Subcutaneous abdominal adipose tissue (tissue), 5 donors: ENCODE results near the gene BIN2.

Source experiments
- H3K27ac ChIP-seq: one replicate; pipeline ENCODE4 v1.7.0; 2013; ENCODE audit warnings: low read depth, mild to moderate bottlenecking, inconsistent platforms, low read length, moderate library complexity
- H3K27me3 ChIP-seq, 5 donors: one replicate each; pipeline ENCODE4 v1.7.0; 2013; ENCODE audit warnings: low read length in 5 of 5, inconsistent platforms in 1 of 5; ENCODE audit not compliant: control insufficient read depth in 5 of 5, insufficient read depth in 4 of 5
- H3K36me3 ChIP-seq, 5 donors: one replicate each; pipeline ENCODE4 v1.7.0; 2013; ENCODE audit warnings: low read length in 5 of 5; ENCODE audit not compliant: control insufficient read depth in 5 of 5, insufficient read depth in 5 of 5
- H3K4me1 ChIP-seq, 5 donors: one replicate each; pipeline ENCODE4 v1.7.0; 2013; ENCODE audit warnings: low read length in 5 of 5, mild to moderate bottlenecking in 3 of 5, moderate library complexity in 1 of 5; ENCODE audit not compliant: control insufficient read depth in 5 of 5, insufficient read depth in 5 of 5
- H3K4me3 ChIP-seq, 5 donors: one replicate each; pipeline ENCODE4 v1.7.0; 2013; ENCODE audit warnings: low read length in 5 of 5, low read depth in 1 of 5
- H3K9ac ChIP-seq, 5 donors: one replicate each; pipeline ENCODE4 v1.7.0; 2013; ENCODE audit warnings: low read length in 5 of 5, mild to moderate bottlenecking in 4 of 5, moderate library complexity in 3 of 5
- H3K9me3 ChIP-seq, 5 donors: one replicate each; pipeline ENCODE4 v1.7.0; 2013; ENCODE audit warnings: low read length in 5 of 5; ENCODE audit not compliant: control insufficient read depth in 5 of 5
- donor health status: healthy.
- donor health status: healthy.
- donor health status: healthy.
- donor health status: healthy.
- donor health status: healthy.

BIN2 gene

DNA sequence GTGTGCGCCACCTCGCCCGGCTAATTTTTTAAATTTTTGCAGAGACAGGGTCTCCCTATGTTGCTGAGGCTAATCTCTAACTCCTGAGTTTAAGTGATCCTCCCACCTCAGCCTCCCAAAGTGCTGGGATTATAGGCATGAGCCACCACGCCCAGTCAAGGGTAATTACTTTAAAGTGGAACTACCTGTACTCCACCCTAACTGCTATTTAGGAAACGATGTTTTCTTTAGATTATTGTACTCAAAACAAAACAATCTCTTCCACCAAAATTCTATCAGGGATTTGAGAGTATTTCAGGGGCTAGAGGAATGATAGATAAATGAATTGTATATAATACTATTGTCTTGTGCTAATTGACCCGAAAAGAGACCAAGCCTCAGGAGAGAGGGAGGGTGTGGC lies 9.6 kb upstream of the BIN2 start:
- H3K4me3 ChIP-seq: no peak overlapping the region
- H3K27me3 ChIP-seq: no peaks in the 10 kb centered on the region
- H3K9me3 ChIP-seq: no peaks in the 10 kb centered on the region
- no peaks in the 10 kb centered on the region for H3K36me3 ChIP-seq
- H3K4me1 ChIP-seq: peaks cover 0 to 10% (median 2%) of the 10 kb centered on the region in 5 donors
- H3K9ac ChIP-seq: no peak overlapping the region
- H3K27ac ChIP-seq: no peak overlapping the region

GRCh38 chr12:51330186-51330585 lies 6.2 kb upstream of the BIN2 start:
- H3K36me3 ChIP-seq: no peaks in the 10 kb centered on the region
- no peak overlapping the region for H3K27ac ChIP-seq
- H3K4me3 ChIP-seq: no peak overlapping the region
- no peaks in the 10 kb centered on the region for H3K9me3 ChIP-seq
- no peaks in the 10 kb centered on the region for H3K27me3 ChIP-seq
- no peak overlapping the region for H3K9ac ChIP-seq
- peaks cover 0 to 33% (median 17%) of the 10 kb centered on the region in 5 donors for H3K4me1 ChIP-seq

DNA sequence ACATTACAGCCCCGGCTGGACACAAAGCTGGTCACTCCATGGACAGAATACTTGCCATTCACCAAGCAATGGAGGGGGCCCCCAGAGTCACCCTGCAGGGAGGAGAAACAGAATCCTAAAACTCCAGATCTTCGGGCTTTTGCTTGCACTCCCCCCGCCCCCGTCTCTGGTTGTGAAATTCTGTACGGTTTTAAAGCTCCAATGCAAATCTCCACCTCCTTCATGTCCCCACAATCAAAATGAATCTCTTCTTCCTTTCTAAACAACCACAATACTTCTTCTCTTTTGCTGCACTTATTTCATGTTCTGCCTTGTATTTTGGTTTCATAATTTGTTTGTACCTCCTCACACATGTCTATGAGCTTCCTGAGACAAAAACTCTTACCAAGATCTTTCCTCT lies 5.8 kb upstream of the BIN2 start:
- H3K27me3 ChIP-seq: no peaks in the 10 kb centered on the region
- no peaks in the 10 kb centered on the region for H3K36me3 ChIP-seq
- no peak overlapping the region for H3K9ac ChIP-seq
- H3K9me3 ChIP-seq: no peaks in the 10 kb centered on the region
- no peak overlapping the region for H3K4me3 ChIP-seq
- H3K4me1 ChIP-seq: peaks cover 0 to 37% (median 17%) of the 10 kb centered on the region in 5 donors
- no peak overlapping the region for H3K27ac ChIP-seq

DNA sequence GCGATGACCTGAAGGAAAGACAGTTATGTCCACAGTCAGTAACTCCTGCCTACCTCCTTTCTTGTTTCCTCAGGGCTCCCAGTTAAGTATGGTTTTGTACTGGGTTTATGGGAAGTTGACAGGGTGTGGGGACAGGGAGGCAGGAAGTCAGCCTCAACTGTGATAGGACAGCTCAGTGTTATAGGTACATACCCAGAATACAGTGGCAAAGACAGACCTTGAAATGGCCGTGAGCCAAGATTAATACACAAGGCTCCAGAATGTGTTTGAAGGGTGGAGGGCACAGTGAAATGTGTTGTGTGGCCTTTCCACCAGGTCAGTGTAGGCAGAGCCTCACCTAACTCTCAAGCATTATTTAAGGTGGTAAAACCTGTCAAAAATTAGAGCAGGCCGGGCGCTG lies 4.6 kb upstream of the BIN2 start:
- Histone ChIP-seq H3K27me3 (no peaks in the 10 kb centered on the region), H3K9ac (no peak overlapping the region), H3K36me3 (no peaks in the 10 kb centered on the region), H3K4me3 (no peak overlapping the region), H3K4me1 (peaks cover 0 to 42% (median 19%) of the 10 kb centered on the region in 5 donors), H3K9me3 (no peaks in the 10 kb centered on the region), H3K27ac (no peak overlapping the region)

DNA sequence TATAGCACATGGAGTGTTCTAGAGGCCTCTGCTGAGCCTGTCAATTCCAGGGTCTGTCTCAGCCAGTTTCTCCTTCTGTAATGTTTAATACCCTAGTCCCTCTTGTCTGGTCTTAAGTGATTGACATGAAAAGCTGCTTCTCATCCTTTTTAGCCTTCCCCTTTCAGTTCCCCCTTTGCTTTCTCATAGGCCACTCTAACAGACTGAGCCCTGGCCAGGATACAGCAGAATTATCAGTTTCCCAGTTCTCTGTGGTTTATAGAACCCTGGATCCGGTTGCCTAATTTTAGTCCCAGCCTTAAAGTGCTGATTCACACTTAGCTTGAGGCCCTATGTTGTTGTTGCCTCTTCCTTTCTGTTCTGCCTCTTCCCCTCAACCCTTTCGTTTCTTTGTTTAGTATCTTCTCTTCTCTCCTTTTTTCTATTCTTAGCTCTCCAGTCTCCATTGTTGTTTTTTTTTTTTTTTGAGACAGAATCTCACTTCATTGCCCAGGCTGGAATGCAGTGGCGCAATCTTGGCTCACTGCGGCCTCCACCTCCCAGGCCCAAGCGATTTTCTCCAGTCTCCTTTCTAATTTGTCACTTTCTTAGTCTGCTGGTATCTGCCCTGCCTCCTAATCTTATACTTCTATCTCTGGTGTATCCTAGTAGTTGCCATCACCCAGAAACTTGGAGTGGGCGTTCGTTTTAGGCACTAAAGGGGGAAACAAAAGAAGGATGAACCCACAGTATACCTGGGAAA lies 2.9 kb upstream of the BIN2 start:
- Histone ChIP-seq H3K27me3 (no peaks in the 10 kb centered on the region), H3K4me3 (no peak overlapping the region), H3K36me3 (no peaks in the 10 kb centered on the region), H3K9me3 (no peaks in the 10 kb centered on the region), H3K27ac (no peak overlapping the region), H3K4me1 (peaks cover 0 to 42% (median 19%) of the 10 kb centered on the region in 5 donors), H3K9ac (peak overlapping the region in 1 of 5 donors; percentile 26)

GRCh38 chr12:51324953-51325352 lies 979 bp upstream of the BIN2 start:
- no peak overlapping the region for H3K4me3 ChIP-seq
- H3K27me3 ChIP-seq: no peaks in the 10 kb centered on the region
- H3K4me1 ChIP-seq: peaks cover 0 to 47% (median 21%) of the 10 kb centered on the region in 5 donors
- H3K36me3 ChIP-seq: no peaks in the 10 kb centered on the region
- no peak overlapping the region for H3K27ac ChIP-seq
- H3K9ac ChIP-seq: no peak overlapping the region
- H3K9me3 ChIP-seq: no peaks in the 10 kb centered on the region

- Histone ChIP-seq H3K4me1 (peaks cover 0 to 36% (median 18%) of the 10 kb centered on the region in 5 donors), H3K9ac (peak overlapping the region in 3 of 5 donors; percentile 6 to 65 (median 51)), H3K4me3 (peak overlapping the region; percentile 30 to 54 (median 41)), H3K27me3 (no peaks in the 10 kb centered on the region), H3K36me3 (no peaks in the 10 kb centered on the region), H3K9me3 (no peaks in the 10 kb centered on the region), H3K27ac (no peak overlapping the region)
These were observed 535 bp downstream of the BIN2 start for GRCh38 chr12:51323317-51323960.

GRCh38 chr12:51322452-51322851 lies 1.5 kb downstream of the BIN2 start:
- H3K9me3 ChIP-seq: no peaks in the 10 kb centered on the region
- H3K4me1 ChIP-seq: peaks cover 0 to 34% (median 16%) of the 10 kb centered on the region in 5 donors
- peak overlapping the region in 2 of 5 donors; percentile 47 to 54 for H3K4me3 ChIP-seq
- H3K9ac ChIP-seq: no peak overlapping the region
- no peaks in the 10 kb centered on the region for H3K36me3 ChIP-seq
- no peak overlapping the region for H3K27ac ChIP-seq
- no peaks in the 10 kb centered on the region for H3K27me3 ChIP-seq

DNA sequence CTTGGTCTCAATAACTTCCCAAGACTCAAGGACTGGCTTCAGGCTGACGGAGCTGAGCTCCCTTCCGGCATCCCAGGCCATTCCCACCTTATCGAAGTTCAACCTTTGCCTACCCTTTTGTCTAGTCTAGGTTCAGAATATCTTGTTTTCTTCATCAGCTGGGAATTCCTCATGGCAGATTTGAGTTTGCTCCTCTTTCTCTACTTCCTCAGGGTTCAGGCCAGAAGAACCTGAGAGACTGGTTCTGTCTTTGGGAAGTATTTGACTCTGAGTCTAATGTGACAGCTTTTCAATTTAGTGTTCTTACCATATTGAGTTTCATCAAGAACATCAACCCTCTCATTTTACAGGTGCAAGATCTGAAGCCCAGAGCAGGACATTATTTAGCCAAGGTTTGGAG lies 2.1 kb downstream of the BIN2 start:
- Histone ChIP-seq H3K9ac (no peak overlapping the region), H3K4me1 (peaks cover 0 to 28% (median 12%) of the 10 kb centered on the region in 5 donors), H3K27ac (no peak overlapping the region), H3K9me3 (no peaks in the 10 kb centered on the region), H3K4me3 (no peak overlapping the region), H3K27me3 (no peaks in the 10 kb centered on the region), H3K36me3 (no peaks in the 10 kb centered on the region)

GRCh38 chr12:51320695-51321320 lies 3.2 kb downstream of the BIN2 start:
- Histone ChIP-seq H3K4me1 (peaks cover 0 to 18% (median 4%) of the 10 kb centered on the region in 5 donors), H3K9ac (no peak overlapping the region), H3K27ac (no peak overlapping the region), H3K36me3 (no peaks in the 10 kb centered on the region), H3K4me3 (no peak overlapping the region), H3K9me3 (no peaks in the 10 kb centered on the region), H3K27me3 (no peaks in the 10 kb centered on the region)
